HG03575 (cell line): ENCODE results near the gene TMEM14A.
"Not testable (repeated sequence)": the region's sequence is repeated elsewhere in the genome, so short reads cannot be mapped to it uniquely, and the experiment has no call there.

Experiments used
- ATAC-seq: cut with Tn5 transposase; IDR thresholded peaks from one replicate; pipeline ENCODE4 v1.9.1; 2021; ENCODE audit not compliant: unreplicated experiment, insufficient number of reproducible peaks, low FRiP score; ENCODE audit errors: extremely low read depth

TMEM14A gene

DNA sequence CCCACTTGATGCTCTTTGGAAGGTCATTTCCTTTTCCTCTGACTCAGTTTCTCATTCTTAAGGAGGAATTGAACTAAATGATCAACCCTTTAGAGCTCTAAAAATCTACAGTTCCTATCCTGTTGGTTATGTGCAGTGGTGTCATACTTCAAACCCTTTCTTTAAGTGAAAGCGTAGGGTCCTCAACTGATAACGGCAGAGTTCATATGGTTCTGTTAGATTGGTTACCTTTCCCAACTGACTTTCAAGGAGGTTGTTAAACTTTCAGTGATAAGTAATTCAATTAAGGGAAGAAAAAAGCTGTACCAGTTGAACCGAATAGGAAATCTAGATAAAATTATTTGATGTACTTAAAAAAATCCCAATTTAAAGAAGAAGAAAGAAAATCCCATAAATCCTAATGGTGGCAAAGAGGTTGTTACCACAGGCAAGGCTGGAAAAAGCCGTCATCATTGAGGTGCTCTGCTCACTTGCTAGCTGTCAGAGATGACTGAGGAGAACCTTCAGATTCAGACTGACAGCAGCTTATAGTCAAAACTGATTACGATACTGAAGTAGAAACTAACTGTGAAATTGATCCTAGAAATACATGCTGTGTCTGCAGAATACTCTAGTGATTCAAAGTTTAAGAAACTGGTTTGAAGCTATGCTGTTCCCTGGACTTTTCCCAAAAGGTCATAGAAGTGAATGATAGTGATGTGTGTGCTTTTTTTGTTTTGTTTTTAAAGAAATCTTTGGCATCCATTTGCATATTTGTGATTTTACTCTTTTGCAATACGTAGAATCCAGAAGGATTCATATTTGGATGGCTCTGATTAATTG is 16.2 kb downstream of the TMEM14A start:
- no peak for ATAC-seq

- ATAC-seq, result no peak
Measured at GRCh38 chr6:52689857-52690256, 18.9 kb downstream of the TMEM14A start.

DNA sequence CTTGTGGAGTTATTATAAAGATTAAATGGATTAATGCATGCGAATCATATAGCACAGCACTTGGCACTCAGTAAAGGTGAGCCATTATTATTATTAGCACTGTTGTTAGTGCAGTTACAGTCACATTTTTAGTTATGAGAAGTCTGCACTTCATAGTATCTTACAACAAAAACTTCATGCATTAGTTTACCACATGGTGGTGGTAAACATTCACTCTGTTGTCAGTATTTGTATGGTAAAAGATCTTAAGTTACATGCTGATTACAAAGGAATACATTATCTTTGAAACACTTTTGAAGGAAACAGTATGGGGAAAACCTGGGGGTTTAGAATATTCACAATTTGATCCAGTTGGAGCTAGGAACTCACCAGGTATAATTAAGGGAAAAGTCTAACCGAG is 20.8 kb downstream of the TMEM14A start:
- ATAC-seq, result no peak

DNA sequence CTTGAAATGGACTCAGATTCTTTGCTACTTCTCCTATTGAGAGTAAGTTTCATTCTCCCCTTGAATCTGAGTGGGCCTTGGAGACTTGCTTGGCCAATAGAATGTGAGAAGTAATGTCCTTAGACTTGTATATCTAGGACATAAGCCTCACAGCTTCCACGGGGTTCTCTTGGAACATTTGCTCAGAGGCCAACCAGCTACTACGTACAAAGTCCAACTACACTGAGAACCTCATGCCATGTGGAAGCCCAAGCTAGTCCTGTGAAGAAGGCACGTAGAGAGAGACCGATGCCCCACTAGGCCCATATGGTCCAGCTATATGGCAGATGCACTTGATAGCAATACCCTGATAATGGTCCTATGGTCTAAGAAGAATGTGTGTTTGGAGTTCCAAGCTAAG is 22.9 kb downstream of the TMEM14A start:
- no peak for ATAC-seq

GRCh38 chr6:52694404-52694803 is 23.5 kb downstream of the TMEM14A start:
- no peak for ATAC-seq

- ATAC-seq, result no peak
Measured at GRCh38 chr6:52696418-52696817, 25.5 kb downstream of the TMEM14A start.

- ATAC-seq, result no peak
Measured at GRCh38 chr6:52697903-52698302, 27.0 kb downstream of the TMEM14A start.

GRCh38 chr6:52704060-52704459 is 33.1 kb downstream of the TMEM14A start:
- no peak for ATAC-seq

- not testable (repeated sequence) for ATAC-seq
Measured at GRCh38 chr6:52704781-52705502, 34.0 kb downstream of the TMEM14A start.

DNA sequence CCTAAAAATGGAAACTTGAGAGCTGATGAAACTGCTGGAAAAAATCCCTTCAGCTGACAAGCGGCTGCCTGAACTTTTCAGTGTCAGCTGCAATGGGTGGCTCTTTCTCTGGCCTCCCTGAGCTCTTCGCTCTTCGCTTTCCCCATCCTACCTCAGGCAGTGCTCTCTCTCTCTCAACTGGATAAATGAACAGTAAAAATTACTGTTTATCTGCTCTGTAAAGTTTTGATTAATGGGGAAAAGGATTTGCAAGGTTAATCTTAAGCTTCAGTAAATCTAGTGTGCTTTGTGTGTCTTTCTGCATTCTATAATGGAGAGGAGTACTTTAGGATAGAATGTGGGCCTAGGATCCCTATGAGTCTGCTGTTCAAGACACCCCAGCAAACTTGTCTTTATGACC is 35.1 kb downstream of the TMEM14A start:
- no peak for ATAC-seq

- ATAC-seq, result no peak
Measured at GRCh38 chr6:52707963-52708680, 37.2 kb downstream of the TMEM14A start.

GRCh38 chr6:52712136-52712535 is 41.2 kb downstream of the TMEM14A start:
- ATAC-seq, result no peak

DNA sequence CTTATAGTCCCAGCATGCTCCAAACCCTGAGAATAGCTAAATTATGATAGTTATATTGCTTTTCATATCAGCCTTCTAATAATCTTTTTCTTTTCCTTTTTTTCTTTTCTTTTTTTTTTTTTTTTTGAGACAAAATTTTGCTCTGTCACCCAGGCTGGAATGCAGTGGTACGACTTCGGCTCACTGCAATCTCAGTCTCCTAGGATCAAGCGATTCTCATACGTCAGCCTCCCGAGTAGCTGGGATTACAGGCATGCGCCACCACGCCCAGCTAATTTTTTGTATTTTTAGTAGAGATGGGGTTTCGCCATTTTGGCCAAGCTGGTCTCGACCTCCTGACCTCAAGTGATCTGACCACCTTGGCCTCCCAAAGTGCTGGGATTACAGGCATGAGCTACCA is 43.8 kb downstream of the TMEM14A start:
- not testable (repeated sequence) for ATAC-seq

DNA sequence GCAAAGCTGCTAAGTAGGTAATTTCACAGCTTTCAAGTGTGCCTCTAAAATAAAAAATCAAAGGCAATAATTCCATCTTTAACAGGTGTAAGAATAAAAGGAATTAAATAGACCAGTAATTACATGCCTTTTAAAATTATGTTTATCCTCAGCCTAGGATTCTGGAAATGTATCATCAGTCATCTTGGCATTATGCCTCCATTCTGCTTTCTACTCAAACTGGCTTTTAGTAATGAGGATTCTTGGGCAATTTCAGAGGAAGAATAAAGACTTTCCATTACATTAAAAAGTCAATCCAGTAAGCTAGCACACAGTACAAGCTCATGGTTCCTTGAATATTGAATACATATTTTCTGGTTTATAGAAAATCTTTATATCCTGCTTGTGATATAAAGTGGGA is 47.6 kb downstream of the TMEM14A start:
- ATAC-seq, result no peak

DNA sequence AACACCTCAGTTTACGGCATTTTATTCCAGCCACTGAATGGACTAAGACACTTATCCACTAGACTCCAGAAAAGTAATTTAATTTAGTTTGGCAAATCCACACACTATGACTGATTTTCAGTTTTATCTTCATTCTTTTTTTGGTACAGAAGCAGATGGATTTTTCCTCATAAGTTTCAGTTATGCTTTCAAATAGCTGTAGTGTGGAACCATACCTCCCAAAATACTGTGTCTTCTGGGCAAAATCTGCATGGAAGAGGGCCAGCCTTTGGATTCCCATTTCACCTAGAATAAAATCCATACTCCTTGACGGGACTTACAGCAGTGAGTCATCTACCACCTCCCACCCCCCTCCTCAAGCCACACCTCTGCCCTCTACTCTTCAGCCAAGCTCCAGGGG is 49.4 kb downstream of the TMEM14A start:
- no peak for ATAC-seq

DNA sequence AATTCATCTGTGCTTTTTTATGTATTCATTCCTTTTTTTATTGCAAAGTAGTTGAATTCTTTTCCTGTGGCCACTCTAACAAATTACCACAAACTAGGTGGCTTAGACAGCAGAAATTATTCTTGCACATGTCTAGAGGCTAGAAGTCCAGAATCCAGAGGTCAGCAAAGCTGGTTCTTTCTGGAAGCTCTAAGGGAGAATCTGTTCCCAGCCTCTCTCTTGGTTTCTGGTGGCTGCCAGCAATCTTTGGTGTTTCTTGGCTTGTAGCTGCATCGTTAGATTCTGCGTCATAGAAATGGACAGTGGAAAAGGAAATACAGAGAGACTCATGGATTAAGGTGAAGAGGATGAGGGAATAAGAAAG is 53.1 kb downstream of the TMEM14A start:
- no peak for ATAC-seq

- peak; percentile 90 for ATAC-seq
Measured at GRCh38 chr6:52724406-52725121, 53.7 kb downstream of the TMEM14A start.

GRCh38 chr6:52725143-52725534 is 54.2 kb downstream of the TMEM14A start:
- ATAC-seq, result no peak

DNA sequence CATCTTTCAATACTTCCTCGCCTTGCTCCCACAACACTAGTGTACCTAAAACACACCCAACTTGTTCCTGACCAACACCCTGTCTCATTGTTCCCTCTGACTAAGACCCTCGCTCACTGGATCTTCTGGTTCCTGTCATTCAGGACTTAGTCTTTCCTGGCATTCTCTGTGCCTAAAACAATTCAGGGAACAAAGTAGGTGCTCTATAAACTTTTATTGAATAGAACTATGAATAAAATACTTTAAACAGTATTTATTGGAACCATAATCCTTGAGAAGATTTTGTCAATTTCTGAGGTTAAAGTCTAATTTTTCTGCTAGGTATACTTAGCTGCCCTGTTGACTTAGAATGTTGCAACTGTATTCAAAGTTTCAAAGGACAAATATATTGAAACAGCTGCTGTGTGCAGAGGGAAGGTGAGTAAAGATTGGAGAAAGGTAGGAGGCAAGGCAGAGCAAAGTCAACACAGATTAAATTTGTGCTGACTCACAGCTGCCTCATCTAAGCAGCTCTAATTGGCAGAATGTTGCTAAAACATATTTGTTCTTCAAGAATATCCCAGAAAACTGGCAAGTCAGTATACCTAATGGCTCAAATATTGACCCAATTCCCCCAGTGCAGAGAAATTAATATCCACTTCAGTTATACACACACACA is 54.8 kb downstream of the TMEM14A start:
- ATAC-seq, result no peak
